ENCODE data around the gene ABCC1. TPM values are rescaled to one million over a fixed set of nuclear protein-coding genes. Genes with fewer than 3 reads are reported as not detected.
A peak's percentile ranks its signal among the peaks of the same experiment; 100 is the strongest.
"Not testable (repeated sequence)": the region's sequence is repeated elsewhere in the genome, so short reads cannot be mapped to it uniquely, and the experiment has no call there.

Gene ABCC1
- total RNA-seq, 1 experiment from 2014 or later: 23.6 TPM

DNA sequence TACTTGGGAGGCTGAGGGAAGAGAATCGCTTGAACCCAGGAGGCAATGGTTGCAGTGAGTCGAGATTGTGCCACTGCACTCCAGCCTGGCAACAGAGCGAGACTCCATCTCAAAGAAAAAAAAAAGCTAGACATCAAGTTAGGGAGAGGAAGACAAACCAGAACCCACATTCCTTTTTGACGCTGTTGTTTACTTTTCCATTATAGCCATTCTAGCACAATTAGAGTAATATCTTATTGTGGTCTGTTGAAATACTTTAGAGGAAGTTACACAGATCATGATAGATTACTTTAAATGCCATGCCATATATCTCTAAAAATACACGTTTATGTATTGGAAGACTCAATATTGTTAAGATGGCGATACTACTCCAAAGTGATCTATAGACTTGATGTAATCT lies 16.5 kb upstream of the ABCC1 start:
- Histone ChIP-seq H3K9ac (ENCODE audit: low read length) (no peak overlapping the region), H3K4me1 (ENCODE audit: low read length) (no peaks in the 10 kb centered on the region), H3K36me3 (ENCODE audit: insufficient read depth, low read length) (no peaks in the 10 kb centered on the region), H3K27me3 (ENCODE audit: low read length) (peaks cover 4% of the 10 kb centered on the region; the same call in 1 of the 2 replicates), H4K20me1 (ENCODE audit: insufficient read depth, low read depth, low read length) (no peaks in the 10 kb centered on the region), H2AFZ (ENCODE audit: low read length) (no peak overlapping the region), H3K27ac (ENCODE audit: low read length) (no peak overlapping the region), H3K9me2 (replicated peaks; ENCODE audit: insufficient read depth, low read length) (no peaks in the 10 kb centered on the region), H3K79me2 (ENCODE audit: low read length) (no peaks in the 10 kb centered on the region), H3K9me3 (ENCODE audit: low read length) (no peaks in the 10 kb centered on the region), H3K4me3 (ENCODE audit: low read length) (no peak overlapping the region), H3K4me2 (ENCODE audit: low read depth, low read length, poor library complexity, severe bottlenecking) (no peak overlapping the region)
- no peak for DNase-seq

DNA sequence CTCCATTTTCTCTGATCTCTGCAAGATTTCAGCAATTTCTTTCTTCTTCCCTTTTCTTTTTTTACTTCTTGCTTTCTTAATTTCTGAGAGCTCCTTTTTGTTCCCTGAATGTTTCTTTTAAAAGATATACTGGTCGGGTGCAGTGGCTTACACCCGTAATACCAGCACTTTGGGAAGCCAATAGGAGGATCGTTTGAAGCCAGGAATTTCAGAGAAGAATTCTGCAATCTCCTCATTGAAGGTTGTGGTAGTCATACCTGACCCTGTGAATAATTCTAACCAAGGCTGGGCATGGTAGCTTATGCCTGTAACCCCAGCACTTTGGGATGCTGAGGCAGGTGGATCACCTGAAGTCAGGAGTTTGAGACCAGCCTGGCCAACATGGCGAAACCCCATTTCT lies 15.6 kb upstream of the ABCC1 start:
- Histone ChIP-seq H4K20me1 (ENCODE audit: insufficient read depth, low read depth, low read length) (no peaks in the 10 kb centered on the region), H3K79me2 (ENCODE audit: low read length) (no peaks in the 10 kb centered on the region), H3K36me3 (ENCODE audit: insufficient read depth, low read length) (no peaks in the 10 kb centered on the region), H2AFZ (ENCODE audit: low read length) (no peak overlapping the region), H3K9me2 (replicated peaks; ENCODE audit: insufficient read depth, low read length) (no peaks in the 10 kb centered on the region), H3K9me3 (ENCODE audit: low read length) (no peaks in the 10 kb centered on the region), H3K4me2 (ENCODE audit: low read depth, low read length, poor library complexity, severe bottlenecking) (no peak overlapping the region), H3K9ac (ENCODE audit: low read length) (no peak overlapping the region), H3K27ac (ENCODE audit: low read length) (no peak overlapping the region), H3K27me3 (ENCODE audit: low read length) (peaks cover 4% of the 10 kb centered on the region; the same call in 1 of the 2 replicates), H3K4me1 (ENCODE audit: low read length) (no peaks in the 10 kb centered on the region), H3K4me3 (ENCODE audit: low read length) (no peak overlapping the region)
- no peak for DNase-seq

DNA sequence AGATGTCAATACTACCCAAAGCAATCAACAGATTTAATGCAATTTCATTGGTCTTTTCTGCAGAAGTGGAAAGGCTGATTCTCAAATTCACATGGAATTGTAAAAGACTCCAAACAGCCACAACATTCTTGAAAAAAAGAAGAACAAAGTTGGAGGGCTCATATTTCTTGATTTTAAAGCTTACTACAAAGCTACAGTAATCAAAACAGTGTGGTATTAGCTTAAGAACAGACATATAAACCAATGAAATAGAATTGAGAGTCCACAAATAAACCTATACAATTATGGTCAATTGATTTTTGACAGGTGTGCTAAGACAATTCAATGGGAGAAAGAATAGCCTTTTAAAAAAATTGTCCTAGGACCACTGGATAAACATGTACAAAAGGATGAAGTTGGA lies 14.4 kb upstream of the ABCC1 start:
- H3K36me3 ChIP-seq (ENCODE audit: insufficient read depth, low read length): no peaks in the 10 kb centered on the region
- H2AFZ ChIP-seq (ENCODE audit: low read length): no peak overlapping the region
- no peak overlapping the region for H3K4me2 ChIP-seq (ENCODE audit: low read depth, low read length, poor library complexity, severe bottlenecking)
- H3K9me2 ChIP-seq (replicated peaks; ENCODE audit: insufficient read depth, low read length): no peaks in the 10 kb centered on the region
- DNase-seq: no peak
- H3K79me2 ChIP-seq (ENCODE audit: low read length): no peaks in the 10 kb centered on the region
- no peak overlapping the region for H3K4me3 ChIP-seq (ENCODE audit: low read length)
- no peaks in the 10 kb centered on the region for H4K20me1 ChIP-seq (ENCODE audit: insufficient read depth, low read depth, low read length)
- H3K9me3 ChIP-seq (ENCODE audit: low read length): no peaks in the 10 kb centered on the region
- no peak overlapping the region for H3K27ac ChIP-seq (ENCODE audit: low read length)
- H3K27me3 ChIP-seq (ENCODE audit: low read length): peaks cover 4% of the 10 kb centered on the region; the same call in 1 of the 2 replicates
- H3K4me1 ChIP-seq (ENCODE audit: low read length): no peaks in the 10 kb centered on the region; the same call in 1 of the 2 replicates
- no peak overlapping the region for H3K9ac ChIP-seq (ENCODE audit: low read length)

DNA sequence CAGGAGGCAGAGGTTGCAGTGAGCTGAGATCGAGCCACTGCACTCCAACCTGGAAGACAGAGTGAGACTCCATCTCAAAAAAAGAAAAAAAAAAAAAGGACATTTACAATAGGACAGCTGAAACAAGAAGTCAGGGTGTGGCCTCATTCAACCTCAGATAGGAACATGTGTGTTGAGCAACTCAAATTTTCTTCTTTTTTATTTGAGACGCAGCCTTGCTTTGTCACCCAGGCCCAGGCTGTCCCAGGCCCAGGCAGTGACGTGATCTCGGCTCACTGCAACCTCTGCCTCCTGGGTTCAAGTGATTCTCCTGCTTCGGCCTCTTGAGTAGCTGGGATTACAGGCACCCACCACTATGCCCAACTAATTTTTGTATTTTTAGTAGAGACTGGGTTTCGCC lies 12.6 kb upstream of the ABCC1 start:
- not testable (repeated sequence) for H3K4me1 ChIP-seq (ENCODE audit: low read length); H3K4me2 ChIP-seq (ENCODE audit: low read depth, low read length, poor library complexity, severe bottlenecking); H3K4me3 ChIP-seq (ENCODE audit: low read length); H4K20me1 ChIP-seq (ENCODE audit: insufficient read depth, low read depth, low read length); H3K9ac ChIP-seq (ENCODE audit: low read length); H3K9me2 ChIP-seq (replicated peaks; ENCODE audit: insufficient read depth, low read length); H3K27ac ChIP-seq (ENCODE audit: low read length); H3K9me3 ChIP-seq (ENCODE audit: low read length); H2AFZ ChIP-seq (ENCODE audit: low read length); H3K36me3 ChIP-seq (ENCODE audit: insufficient read depth, low read length); H3K79me2 ChIP-seq (ENCODE audit: low read length); H3K27me3 ChIP-seq (ENCODE audit: low read length); DNase-seq

DNA sequence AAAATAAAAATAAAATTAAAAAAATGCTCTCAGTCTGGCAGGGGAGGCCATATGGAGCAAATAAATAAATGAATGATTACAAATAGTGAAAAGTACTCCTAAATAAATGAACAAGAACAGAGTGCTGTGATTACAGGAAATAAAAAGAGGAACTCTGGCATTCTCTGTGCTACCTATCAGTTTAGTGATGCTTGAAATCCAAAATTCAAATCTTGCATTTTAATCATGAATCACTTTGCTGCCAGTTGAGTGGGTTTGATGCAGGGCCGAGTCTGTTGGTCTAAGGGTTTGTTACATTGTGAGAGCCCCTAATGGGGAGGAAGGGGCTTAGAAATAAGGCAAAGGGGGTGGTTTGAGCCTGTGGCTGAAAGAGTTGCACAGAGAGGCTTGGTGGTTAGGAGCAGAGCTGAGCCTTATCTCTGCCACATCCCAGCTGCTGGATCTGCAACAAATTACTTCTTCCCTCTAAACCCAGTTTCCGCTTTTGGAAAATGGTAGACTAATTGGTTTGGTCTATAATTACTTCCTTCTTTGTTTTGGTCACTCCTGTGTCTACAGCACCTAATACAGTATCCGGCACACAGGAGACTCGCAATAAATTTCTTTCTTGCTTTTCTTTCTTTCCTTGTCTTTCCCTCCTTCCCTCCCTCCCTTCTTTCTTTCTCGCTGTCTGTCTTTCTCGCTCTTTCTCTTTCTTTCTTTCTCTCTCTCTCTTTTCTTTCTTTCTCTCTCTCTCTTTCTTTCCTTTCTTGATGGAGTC lies 6.3 kb upstream of the ABCC1 start:
- peak overlapping the region; percentile 59 for H3K27ac ChIP-seq (ENCODE audit: low read length)
- peak overlapping the region; percentile 36 for H3K9ac ChIP-seq (ENCODE audit: low read length)

DNA sequence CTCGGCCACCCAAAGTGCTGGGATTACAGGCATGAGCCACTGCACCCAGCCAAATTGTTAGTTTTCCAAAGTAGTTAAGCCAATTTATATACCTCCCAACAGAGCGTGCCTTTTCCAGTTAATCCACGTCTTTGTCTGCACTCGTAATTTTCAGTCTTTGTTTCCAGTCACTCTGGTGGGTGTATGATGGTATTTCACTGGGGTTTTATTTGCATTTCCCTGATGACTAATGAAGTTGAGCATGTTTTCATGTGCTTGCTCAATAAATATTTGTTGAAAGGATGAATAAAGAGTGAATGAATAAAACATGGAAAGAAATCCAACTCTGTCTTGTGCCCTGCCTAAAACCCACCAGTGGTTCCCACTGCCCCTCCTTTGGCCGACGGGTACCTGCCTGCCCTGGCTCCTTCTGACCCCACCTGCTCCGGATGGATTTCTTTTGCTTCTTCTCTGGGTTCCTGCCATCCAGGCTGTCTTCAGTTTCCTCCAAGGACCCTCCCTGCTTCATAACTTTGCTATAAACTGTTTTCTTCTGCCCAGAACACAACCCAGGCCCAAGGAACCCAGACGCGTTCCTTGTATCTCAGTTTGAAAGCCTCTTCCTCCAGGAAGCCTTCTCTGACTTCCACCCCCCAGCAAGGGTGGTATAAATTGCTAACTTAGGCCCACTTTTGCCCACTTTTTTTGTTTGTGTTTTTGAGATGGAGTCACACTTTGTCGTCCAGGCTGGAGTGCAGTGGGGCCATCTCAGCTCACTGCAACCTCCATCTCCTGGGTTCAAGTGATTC lies 3.0 kb upstream of the ABCC1 start:
- Histone ChIP-seq H3K4me1 (ENCODE audit: low read length) (peaks cover 38% of the 10 kb centered on the region), H3K9me3 (ENCODE audit: low read length) (no peaks in the 10 kb centered on the region), H3K27ac (ENCODE audit: low read length) (no peak overlapping the region), H3K9ac (ENCODE audit: low read length) (no peak overlapping the region), H2AFZ (ENCODE audit: low read length) (no peak overlapping the region), H3K79me2 (ENCODE audit: low read length) (peaks cover 19% of the 10 kb centered on the region), H4K20me1 (ENCODE audit: insufficient read depth, low read depth, low read length) (no peaks in the 10 kb centered on the region), H3K4me2 (ENCODE audit: low read depth, low read length, poor library complexity, severe bottlenecking) (no peak overlapping the region), H3K36me3 (ENCODE audit: insufficient read depth, low read length) (no peaks in the 10 kb centered on the region), H3K9me2 (replicated peaks; ENCODE audit: insufficient read depth, low read length) (no peaks in the 10 kb centered on the region), H3K4me3 (ENCODE audit: low read length) (no peak overlapping the region), H3K27me3 (ENCODE audit: low read length) (no peaks in the 10 kb centered on the region)
- DNase-seq: no peak

More for the DNA sequence above, 6.3 kb upstream of the ABCC1 start:
- H3K9me3 ChIP-seq (ENCODE audit: low read length): no peaks in the 10 kb centered on the region
- H3K36me3 ChIP-seq (ENCODE audit: insufficient read depth, low read length): no peaks in the 10 kb centered on the region
- H3K4me3 ChIP-seq (ENCODE audit: low read length): 0 out of 2 replicates have a peak overlapping the region, but pooled peaks have one; percentile 5
- peak; percentile 82 for DNase-seq
- H4K20me1 ChIP-seq (ENCODE audit: insufficient read depth, low read depth, low read length): no peaks in the 10 kb centered on the region
- H3K27me3 ChIP-seq (ENCODE audit: low read length): no peaks in the 10 kb centered on the region
- H3K4me1 ChIP-seq (ENCODE audit: low read length): peaks cover 21% of the 10 kb centered on the region
- peak overlapping the region; percentile 92 for H2AFZ ChIP-seq (ENCODE audit: low read length)
- H3K79me2 ChIP-seq (ENCODE audit: low read length): no peaks in the 10 kb centered on the region
- H3K9me2 ChIP-seq (replicated peaks; ENCODE audit: insufficient read depth, low read length): no peaks in the 10 kb centered on the region
- peak overlapping the region; percentile 57 for H3K4me2 ChIP-seq (ENCODE audit: low read depth, low read length, poor library complexity, severe bottlenecking)

DNA sequence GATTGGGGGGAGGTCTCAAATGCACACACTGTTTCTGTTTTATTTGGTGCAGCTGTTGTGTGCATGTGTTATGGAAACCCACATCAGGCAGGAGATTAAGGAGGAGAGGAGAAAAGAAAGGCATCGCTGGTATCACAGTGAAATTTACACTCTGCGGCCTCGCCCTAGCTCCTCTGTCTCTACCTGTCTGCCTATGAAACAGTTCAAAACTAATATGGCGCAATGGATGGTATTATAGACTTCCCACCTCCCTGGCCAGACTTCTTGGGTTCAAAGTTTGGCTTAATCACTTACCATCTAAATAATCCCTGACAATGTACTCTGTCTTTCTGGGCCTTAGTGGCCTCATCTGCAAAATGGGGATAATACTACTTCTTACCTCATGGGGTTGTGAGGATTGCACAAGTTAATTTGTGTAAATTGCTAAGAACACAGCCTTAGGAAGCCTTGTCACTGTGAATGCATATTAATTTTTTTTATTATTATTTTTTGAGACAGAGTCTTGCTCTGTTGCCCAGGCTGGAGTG lies 1.4 kb upstream of the ABCC1 start:
- no peak for DNase-seq
- Histone ChIP-seq H2AFZ (ENCODE audit: low read length) (no peak overlapping the region), H3K4me2 (ENCODE audit: low read depth, low read length, poor library complexity, severe bottlenecking) (no peak overlapping the region), H3K9ac (ENCODE audit: low read length) (no peak overlapping the region), H3K9me3 (ENCODE audit: low read length) (no peaks in the 10 kb centered on the region), H3K4me1 (ENCODE audit: low read length) (peaks cover 40% of the 10 kb centered on the region), H3K36me3 (ENCODE audit: insufficient read depth, low read length) (no peaks in the 10 kb centered on the region), H3K27ac (ENCODE audit: low read length) (no peak overlapping the region), H3K27me3 (ENCODE audit: low read length) (no peaks in the 10 kb centered on the region), H3K79me2 (ENCODE audit: low read length) (peaks cover 35% of the 10 kb centered on the region), H4K20me1 (ENCODE audit: insufficient read depth, low read depth, low read length) (no peaks in the 10 kb centered on the region; the same call in 1 of the 2 replicates), H3K4me3 (ENCODE audit: low read length) (no peak overlapping the region), H3K9me2 (replicated peaks; ENCODE audit: insufficient read depth, low read length) (no peaks in the 10 kb centered on the region)

Data from Karpas-422 (cell line).